Large intestine (tissue), 3 donors: Measurements from ENCODE around the gene CLIC4. TPM values are rescaled to one million over a fixed set of nuclear protein-coding genes. Genes with fewer than 3 reads are reported as not detected.
"Not testable (repeated sequence)": the region's sequence is repeated elsewhere in the genome, so short reads cannot be mapped to it uniquely, and the experiment has no call there.

ENCODE experiments used
- DNase-seq, 2 donors: peaks; one replicate each; pipeline versions ENCODE4 v3.0.0 to v3.0.0-alpha.2; 2013
- H3K27ac ChIP-seq: one replicate; pipeline ENCODE4 v1.5.1; 2013; ENCODE audit warnings: low read length
- H3K27me3 ChIP-seq: 2 replicates; pipeline ENCODE4 v1.6.1; 2013; ENCODE audit warnings: low read length; ENCODE audit not compliant: control insufficient read depth, insufficient read depth
- H3K36me3 ChIP-seq: 2 replicates; pipeline ENCODE4 v1.6.1; 2013; ENCODE audit warnings: low read length; ENCODE audit not compliant: control insufficient read depth, insufficient read depth
- H3K4me1 ChIP-seq: one replicate; pipeline ENCODE4 v1.6.1; 2013; ENCODE audit warnings: low read length; ENCODE audit not compliant: control insufficient read depth, insufficient read depth
- H3K4me3 ChIP-seq: one replicate; pipeline ENCODE4 v1.5.1; 2013; ENCODE audit warnings: low read length
- H3K9me3 ChIP-seq: one replicate; pipeline ENCODE4 v1.6.1; 2013; ENCODE audit warnings: mild to moderate bottlenecking, low read depth, low read length, moderate library complexity; ENCODE audit not compliant: control insufficient read depth
- WGBS: methylation state at CpG from one replicate; pipeline ENCODE4 v1.1.5; 2013; ENCODE audit warnings: low lambda C conversion rate; ENCODE audit not compliant: insufficient coverage; 5-methylcytosine and 5-hydroxymethylcytosine counted together
- polyA plus RNA-seq: library from polyadenylated mRNA; unstranded; fragments of 120-200 nt; gene quantifications from one replicate; pipeline ENCODE4 v1.2.1, GENCODE V29; 2013

CLIC4 gene
- polyA plus RNA-seq, 1 donor: 70.3 TPM

GRCh38 chr1:24705260-24706073 lies 39.8 kb upstream of the CLIC4 start:
- no peaks in the 10 kb centered on the region for H3K36me3 ChIP-seq

DNA sequence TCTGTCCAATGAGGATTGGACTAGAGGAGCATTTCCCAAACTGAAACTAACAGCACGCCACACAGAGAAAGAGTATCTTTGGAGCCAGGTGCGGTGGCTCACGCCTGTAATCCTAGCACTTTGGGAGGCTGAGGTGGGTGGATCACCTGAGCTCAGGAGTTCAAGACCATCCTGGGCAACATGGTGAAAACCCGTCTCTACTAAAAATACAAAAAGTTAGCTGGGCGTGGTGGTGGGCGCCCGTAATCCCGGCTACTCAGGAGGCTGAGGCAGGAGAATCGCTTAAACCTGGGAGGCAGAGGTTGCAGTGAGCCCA lies 39.2 kb upstream of the CLIC4 start:
- H3K9me3 ChIP-seq, H3K4me1 ChIP-seq, H3K36me3 ChIP-seq, H3K27me3 ChIP-seq, DNase-seq: not testable (repeated sequence)
- Histone ChIP-seq H3K4me3 (peak overlapping the region; percentile 40), H3K27ac (peak overlapping the region; percentile 78)
- 100% methylated on average over 1 of the region's 9 CpGs for WGBS

More at GRCh38 chr1:24705260-24706073, 39.8 kb upstream of the CLIC4 start:
- Histone ChIP-seq H3K4me3 (peak overlapping the region; percentile 40), H3K27me3 (no peaks in the 10 kb centered on the region), H3K27ac (peak overlapping the region; percentile 78), H3K4me1 (peaks cover 7% of the 10 kb centered on the region), H3K9me3 (no peaks in the 10 kb centered on the region)
- DNase-seq: peak; percentile 69 to 81
- WGBS: 29% methylated on average over 4 of the region's 18 CpGs

- DNase-seq: no peak
- Histone ChIP-seq H3K36me3 (no peaks in the 10 kb centered on the region), H3K4me1 (peaks cover 7% of the 10 kb centered on the region), H3K9me3 (no peaks in the 10 kb centered on the region), H3K27me3 (no peaks in the 10 kb centered on the region), H3K27ac (no peak overlapping the region), H3K4me3 (no peak overlapping the region)
- WGBS: no CpG with 5 or more reads among the region's 4 CpGs
Measured at GRCh38 chr1:24707687-24708086, 37.6 kb upstream of the CLIC4 start.

DNA sequence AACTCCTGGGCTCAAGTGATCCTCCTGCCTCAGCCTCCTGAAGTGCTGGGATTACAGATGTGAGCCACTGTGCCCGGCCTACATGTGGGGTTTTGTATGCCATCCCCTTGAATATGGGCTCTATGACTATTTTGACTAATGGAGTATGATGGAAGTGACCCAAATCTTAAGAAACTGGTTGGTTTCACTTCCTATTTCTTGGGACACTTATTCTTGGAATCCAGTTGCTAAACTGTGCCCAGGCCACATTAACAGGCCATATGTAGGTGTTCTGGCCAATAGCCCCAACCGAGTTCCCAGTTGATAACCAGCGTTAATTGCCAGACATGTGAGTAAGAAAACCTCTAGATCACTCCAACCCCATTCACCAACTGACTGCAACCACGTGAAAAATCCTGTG lies 36.3 kb upstream of the CLIC4 start:
- Histone ChIP-seq H3K9me3 (no peaks in the 10 kb centered on the region), H3K27me3 (no peaks in the 10 kb centered on the region), H3K27ac (no peak overlapping the region), H3K4me3 (no peak overlapping the region), H3K36me3 (no peaks in the 10 kb centered on the region), H3K4me1 (peaks cover 7% of the 10 kb centered on the region)
- no CpG with 5 or more reads among the region's 4 CpGs for WGBS
- no peak for DNase-seq

- Histone ChIP-seq H3K4me1 (peaks cover 7% of the 10 kb centered on the region), H3K4me3 (no peak overlapping the region), H3K9me3 (no peaks in the 10 kb centered on the region), H3K27me3 (no peaks in the 10 kb centered on the region), H3K36me3 (no peaks in the 10 kb centered on the region), H3K27ac (no peak overlapping the region)
- no peak for DNase-seq
- no CpG with 5 or more reads among the region's 5 CpGs for WGBS
Measured at GRCh38 chr1:24709791-24710441, 35.3 kb upstream of the CLIC4 start.

GRCh38 chr1:24711329-24711728 lies 33.9 kb upstream of the CLIC4 start:
- WGBS: no CpG with 5 or more reads among the region's 4 CpGs
- Histone ChIP-seq H3K9me3 (no peaks in the 10 kb centered on the region), H3K4me1 (no peaks in the 10 kb centered on the region), H3K4me3 (no peak overlapping the region), H3K27me3 (no peaks in the 10 kb centered on the region), H3K27ac (no peak overlapping the region), H3K36me3 (no peaks in the 10 kb centered on the region)
- DNase-seq: no peak

GRCh38 chr1:24713176-24713575 lies 32.1 kb upstream of the CLIC4 start:
- H3K27ac ChIP-seq: no peak overlapping the region
- WGBS: no CpG with 5 or more reads among the region's 4 CpGs

GRCh38 chr1:24713736-24714135 lies 31.5 kb upstream of the CLIC4 start:
- whole genome bisulfite sequencing: 86% methylated on average over 2 of the region's 5 CpGs
- H3K9me3 ChIP-seq: no peaks in the 10 kb centered on the region
- no peaks in the 10 kb centered on the region for H3K36me3 ChIP-seq

More at GRCh38 chr1:24713176-24713575, 32.1 kb upstream of the CLIC4 start:
- Histone ChIP-seq H3K4me1 (no peaks in the 10 kb centered on the region), H3K36me3 (no peaks in the 10 kb centered on the region), H3K27me3 (no peaks in the 10 kb centered on the region), H3K9me3 (no peaks in the 10 kb centered on the region), H3K4me3 (no peak overlapping the region)
- no peak for DNase-seq

DNA sequence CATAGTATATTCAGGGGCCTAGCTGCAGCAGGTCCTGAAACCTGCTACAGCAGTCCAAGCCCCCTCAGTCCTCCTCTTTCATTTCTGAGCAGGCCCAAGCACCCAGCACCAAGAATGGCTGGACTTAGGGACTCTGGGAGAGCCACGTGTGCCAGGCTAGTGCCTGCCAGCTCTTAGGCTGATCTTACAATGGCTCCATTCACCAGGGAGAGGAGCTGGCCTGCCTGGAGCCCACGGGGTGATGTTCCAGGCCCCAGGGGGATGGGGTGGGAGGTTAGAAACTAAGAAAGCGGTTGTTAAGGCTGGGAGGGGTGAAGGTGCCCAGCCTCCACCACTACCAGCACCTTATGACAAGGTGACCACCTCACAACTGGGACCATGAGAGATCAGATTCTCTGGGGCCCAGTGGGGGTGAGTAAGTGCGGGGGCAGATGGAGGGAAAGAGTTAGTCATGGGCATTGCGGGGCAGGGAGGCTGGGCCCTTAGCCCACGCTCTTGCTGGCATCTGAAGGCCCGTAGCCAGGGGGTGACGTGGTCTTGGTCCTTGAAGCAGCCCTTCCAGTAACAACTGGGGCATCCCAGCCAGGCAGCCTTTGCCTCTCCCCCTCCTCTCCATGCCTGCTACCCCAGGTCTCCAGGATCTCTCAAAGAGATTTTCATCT lies 30.3 kb upstream of the CLIC4 start:
- H3K4me3 ChIP-seq: no peak overlapping the region
- no peak for DNase-seq
- no peaks in the 10 kb centered on the region for H3K36me3 ChIP-seq
- H3K9me3 ChIP-seq: no peaks in the 10 kb centered on the region
- H3K27ac ChIP-seq: no peak overlapping the region
- H3K4me1 ChIP-seq: no peaks in the 10 kb centered on the region
- H3K27me3 ChIP-seq: no peaks in the 10 kb centered on the region
- no CpG with 5 or more reads among the region's 8 CpGs for WGBS

More at GRCh38 chr1:24713736-24714135, 31.5 kb upstream of the CLIC4 start:
- Histone ChIP-seq H3K27me3 (no peaks in the 10 kb centered on the region), H3K27ac (no peak overlapping the region), H3K4me1 (no peaks in the 10 kb centered on the region), H3K4me3 (no peak overlapping the region)
- DNase-seq: no peak

GRCh38 chr1:24715658-24716057 lies 29.6 kb upstream of the CLIC4 start:
- DNase-seq: no peak
- H3K4me1 ChIP-seq: no peaks in the 10 kb centered on the region
- H3K27ac ChIP-seq: no peak overlapping the region
- no peaks in the 10 kb centered on the region for H3K9me3 ChIP-seq
- H3K36me3 ChIP-seq: no peaks in the 10 kb centered on the region
- no peak overlapping the region for H3K4me3 ChIP-seq
- no CpG with 5 or more reads among the region's 7 CpGs for WGBS
- H3K27me3 ChIP-seq: no peaks in the 10 kb centered on the region
